ENCODE measurements around the gene FNDC11. TPM values are rescaled to one million over a fixed set of nuclear protein-coding genes. Genes with fewer than 3 reads are reported as not detected.

FNDC11 gene
- total RNA-seq, 2 donors from 2014 or later, result 0.08 TPM; not detected in 1

GRCh38 chr20:63560333-63560805, 6.4 kb downstream of the FNDC11 start:
- DNase-seq (no peak), ATAC-seq (no peak)
- intact Hi-C loops (cut with DNase I), result no loop called here

DNA sequence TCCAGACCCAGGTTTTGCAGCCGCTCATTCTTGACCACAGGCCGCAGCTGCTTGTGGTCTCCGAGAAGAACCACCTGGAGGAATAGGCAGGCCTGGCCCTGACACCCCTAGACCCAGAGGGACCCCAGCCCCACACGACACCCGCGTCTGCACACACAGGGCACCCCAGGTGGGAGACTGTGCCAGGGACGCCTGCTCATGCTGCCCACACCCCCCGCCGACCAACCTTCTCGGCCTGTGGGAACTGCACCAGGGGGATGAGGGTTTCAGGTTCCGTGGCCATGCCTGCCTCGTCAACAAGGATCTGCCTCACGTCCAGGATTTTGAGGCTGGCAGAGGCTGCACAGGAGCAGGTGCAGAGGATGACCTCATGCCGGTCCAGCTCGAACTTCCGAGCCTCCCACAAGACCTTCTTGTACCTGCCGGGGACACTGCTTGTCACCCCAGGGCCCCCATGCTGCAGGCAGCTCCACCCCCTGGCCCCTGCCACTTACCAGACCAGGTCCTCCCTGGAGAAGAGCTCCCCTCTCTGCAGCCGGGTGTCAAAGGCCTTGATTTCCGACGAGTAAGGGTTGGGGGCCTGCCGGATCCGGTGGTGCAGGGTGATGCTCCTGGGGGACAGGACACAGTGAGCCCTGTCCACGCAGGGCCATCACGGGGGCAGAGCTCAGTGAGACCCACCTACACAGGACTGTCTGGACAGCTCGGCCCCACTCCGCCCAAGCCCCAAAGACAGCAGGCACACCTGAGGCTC, 7.1 kb downstream of the FNDC11 start:
- DNase-seq, result no peak
- intact Hi-C loops (cut with DNase I), result no loop called here

GRCh38 chr20:63561624-63562396, 7.9 kb downstream of the FNDC11 start:
- intact Hi-C loops (cut with DNase I), result no loop called here
- ATAC-seq (no peak), DNase-seq (no peak)

More for the DNA sequence above, 7.1 kb downstream of the FNDC11 start:
- ATAC-seq, result no peak

GRCh38 chr20:63562461-63563224, 8.7 kb downstream of the FNDC11 start:
- DNase-seq (no peak), ATAC-seq (no peak)
- intact Hi-C loops (cut with DNase I), result no loop called here

DNA sequence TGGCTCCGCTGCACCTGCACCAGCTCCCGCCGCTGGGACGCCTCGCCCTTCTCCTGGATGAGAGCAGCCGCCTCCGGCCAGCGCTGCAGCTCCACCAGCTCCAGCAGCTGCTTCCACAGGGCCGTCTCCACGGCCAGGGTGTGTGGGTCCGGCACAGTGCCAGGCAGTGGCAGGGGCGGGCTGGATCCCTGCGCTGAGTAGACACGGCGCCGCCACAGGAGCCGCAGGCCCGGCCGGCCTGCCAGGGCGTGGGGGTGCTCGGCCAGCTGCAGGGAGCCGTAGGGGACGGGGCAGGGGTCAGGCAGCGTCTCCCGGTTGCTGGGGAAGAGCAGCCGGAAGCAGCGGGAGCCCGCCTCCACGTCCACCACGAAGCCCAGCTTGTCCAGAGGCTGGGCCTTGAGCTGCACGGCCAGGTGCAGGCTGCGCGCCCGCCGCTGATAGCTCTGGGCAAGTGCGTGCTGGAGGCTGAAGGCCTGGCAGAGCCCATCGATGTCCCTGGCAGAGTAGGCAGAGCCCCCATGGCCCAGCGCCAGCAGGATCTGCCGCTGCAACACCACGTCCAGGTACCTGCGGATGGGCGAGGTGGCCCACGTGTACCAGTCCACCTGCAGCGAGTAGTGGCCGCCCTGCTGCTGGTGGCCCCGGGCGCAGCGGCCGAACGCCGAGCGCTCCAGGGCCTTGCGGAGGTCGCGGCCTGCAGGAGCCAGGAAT, 9.4 kb downstream of the FNDC11 start:
- no peak for ATAC-seq
- intact Hi-C loops (cut with DNase I), result no loop called here
- DNase-seq, result no peak

DNA sequence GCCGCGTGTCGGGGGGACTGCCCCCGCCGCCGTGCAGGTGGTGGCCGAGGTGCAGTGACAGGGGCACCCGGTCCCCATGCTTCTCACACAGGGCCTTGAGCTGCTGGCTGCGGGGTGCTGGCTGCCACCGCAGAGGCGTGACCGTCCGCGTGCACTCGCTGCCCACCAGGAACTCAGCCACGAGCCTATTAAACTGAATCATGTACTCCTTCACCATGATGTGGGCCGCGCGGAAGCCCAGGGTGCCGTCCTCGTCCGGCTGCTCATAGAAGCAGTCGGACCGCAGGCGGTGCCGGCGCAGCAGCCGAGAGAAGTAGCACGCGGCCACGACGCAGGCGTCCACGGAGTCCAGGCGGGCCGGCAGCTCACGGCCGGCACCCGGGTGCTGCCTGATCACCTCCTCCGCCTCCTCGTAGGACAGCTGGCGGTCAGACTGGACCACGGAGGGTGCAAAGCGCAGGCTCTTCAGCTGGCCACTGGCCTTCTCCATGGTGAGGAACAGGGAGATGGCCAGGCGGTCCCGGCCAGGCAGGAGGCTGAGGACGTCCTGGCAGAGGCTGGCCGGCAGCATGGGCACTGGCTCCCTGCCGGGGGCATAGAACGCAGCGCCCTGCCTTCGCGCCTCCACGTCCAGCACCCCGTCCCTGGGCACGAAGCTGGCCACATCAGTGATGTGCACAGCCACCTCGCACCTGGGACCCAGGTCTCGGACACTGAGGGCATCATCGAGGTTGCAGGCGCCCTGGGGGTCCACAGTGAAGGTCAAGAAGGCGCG, 10.3 kb downstream of the FNDC11 start:
- no peak for DNase-seq
- intact Hi-C loops (cut with DNase I), result no loop called here
- no peak for ATAC-seq

GRCh38 chr20:63565021-63565698, 11.2 kb downstream of the FNDC11 start:
- ATAC-seq, result no peak
- DNase-seq, result no peak
- intact Hi-C loops (cut with DNase I), result no loop called here

DNA sequence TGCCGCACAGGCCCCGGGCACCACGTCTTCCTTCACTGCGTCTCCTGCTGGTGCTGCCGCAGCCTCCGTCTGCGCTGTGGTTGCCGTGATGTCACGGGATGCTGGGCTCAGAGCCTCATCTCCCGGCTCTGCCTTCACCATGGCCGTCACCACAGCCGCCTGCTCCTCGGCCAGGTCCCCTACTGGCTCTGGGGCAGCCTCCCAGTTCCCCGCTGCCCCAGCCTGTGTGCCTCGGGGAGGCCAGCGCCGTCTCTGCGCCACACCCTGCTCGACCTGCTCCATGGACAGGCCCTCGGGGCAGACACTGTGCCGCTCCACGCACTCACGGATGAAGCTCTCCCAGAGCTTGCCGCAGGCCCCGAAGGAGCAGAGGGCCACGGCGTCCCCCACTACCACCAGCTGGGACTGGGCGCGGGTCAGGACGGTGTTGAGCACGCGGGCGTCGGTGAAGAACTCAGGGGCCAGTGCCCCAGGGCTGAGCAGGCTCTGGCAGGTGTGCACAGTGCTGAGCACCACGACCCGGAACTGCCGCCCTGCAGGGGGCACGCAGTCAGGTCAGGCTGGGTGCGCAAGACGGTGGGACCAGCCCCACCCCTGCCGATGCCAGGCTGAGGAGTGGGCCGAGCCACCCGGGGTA, 11.9 kb downstream of the FNDC11 start:
- intact Hi-C loops (cut with DNase I), result no loop called here
- DNase-seq, result no peak
- no peak for ATAC-seq

GRCh38 chr20:63566395-63567135, 12.6 kb downstream of the FNDC11 start:
- intact Hi-C loops (cut with DNase I), result no loop called here
- no peak for ATAC-seq
- no peak for DNase-seq

GRCh38 chr20:63567136-63567385, 13.1 kb downstream of the FNDC11 start:
- DNase-seq (no peak), ATAC-seq (peak; percentile 2)
- intact Hi-C loops (cut with DNase I), result no loop called here

GRCh38 chr20:63567386-63568169, 13.6 kb downstream of the FNDC11 start:
- ATAC-seq (peak; percentile 33 to 50), DNase-seq (peak; percentile 65)
- intact Hi-C loops (cut with DNase I), result no loop called here

DNA sequence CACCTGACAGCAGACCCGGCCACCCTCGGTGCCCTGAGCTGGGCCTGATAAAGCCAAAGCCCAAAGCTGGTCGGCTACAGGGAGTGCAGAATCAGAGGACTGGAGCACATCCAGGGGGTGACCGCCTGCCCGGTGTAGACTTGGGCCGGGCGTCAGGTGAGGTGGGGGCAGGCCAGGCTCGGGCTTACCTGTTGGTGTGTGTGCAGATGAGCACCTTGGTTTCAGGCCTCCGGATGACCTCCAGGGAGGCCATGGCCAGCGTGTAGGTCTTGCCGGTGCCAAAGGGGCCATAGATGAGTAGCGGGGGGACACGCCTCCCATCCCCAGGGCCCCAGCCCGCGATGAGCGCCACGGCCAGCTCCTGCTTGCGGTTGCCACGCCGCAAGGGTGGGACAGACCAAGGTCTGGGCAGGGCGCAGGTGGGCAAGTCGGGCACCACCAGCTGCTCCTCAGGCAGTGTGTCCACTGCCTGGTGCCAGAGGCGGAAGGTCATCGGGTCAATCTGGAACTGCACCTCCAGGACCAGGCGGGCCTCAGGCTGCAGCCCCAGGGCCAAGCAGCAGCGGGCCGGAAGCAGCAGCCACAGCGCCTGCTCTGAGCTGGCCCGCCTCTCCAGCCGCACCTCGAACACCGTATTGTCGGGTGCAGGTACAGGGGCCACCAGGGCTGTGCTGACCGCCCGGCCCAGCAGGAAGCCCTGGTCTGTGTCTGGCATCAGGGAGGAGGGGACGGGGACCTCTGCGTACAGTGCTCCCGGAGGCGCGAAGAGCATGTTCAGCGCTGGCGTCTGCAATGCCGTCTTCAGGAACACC, 14.4 kb downstream of the FNDC11 start:
- DNase-seq (no peak), ATAC-seq (peak; percentile 2)
- intact Hi-C loops (cut with DNase I), result no loop called here

GRCh38 chr20:63568986-63569949, 15.3 kb downstream of the FNDC11 start:
- intact Hi-C loops (cut with DNase I), result no loop called here
- no peak for ATAC-seq
- no peak for DNase-seq

Measured in left cardiac atrium (tissue), 4 donors.